A549 (cell line): ENCODE results near the gene GAGE12H. TPM values are rescaled to one million over a fixed set of nuclear protein-coding genes. Genes with fewer than 3 reads are reported as not detected.
A peak's percentile ranks its signal among the peaks of the same experiment; 100 is the strongest.
"Not testable (repeated sequence)": the region's sequence is repeated elsewhere in the genome, so short reads cannot be mapped to it uniquely, and the experiment has no call there.

Source experiments
- ATAC-seq, 2 experiments: fragments of 200-7000 bp in 1 of 2; fragments of >200 bp in 1 of 2; cut with Nextera tagmentation in 1 of 2; cut with Tn5 transposase in 1 of 2; 3 replicates each; pipeline versions ENCODE4 v1.8.0 to v1.9.1; 2018 to 2020; ENCODE audit warnings: mild to moderate bottlenecking in 1 of 2, moderate library complexity in 1 of 2
- CTCF ChIA-PET: fragments of 300-600 bp; sonication (Branson Sonifier 250); formaldehyde crosslinking; extraction: SDS; loops from one replicate; lab custom pipeline; 2021; ENCODE audit warnings: antibody characterized with exemption, inconsistent platforms; lab: Yijun Ruan, JAX
- POLR2A ChIA-PET: fragments of 350-600 bp; formaldehyde crosslinking; extraction: SDS; loops from one replicate; lab custom pipeline; 2021; ENCODE audit warnings: antibody characterized with exemption, inconsistent platforms; lab: Yijun Ruan, JAX
- DNase-seq, 2 experiments: peaks; one replicate each; pipeline versions ENCODE4 v3.0.0 to v3.0.0-alpha.2; 2011 to 2016; ENCODE audit warnings: low read depth in 1 of 2, low spot score in 1 of 2
- FAIRE-seq: peaks from 2 replicates; lab custom pipeline; 2011; peaks lifted over from hg19 to GRCh38; lab: Jason Lieb, UNC
- H3K27ac ChIP-seq, 2 experiments: fragments of >200 bp; sonication (Bioruptor Twin); formaldehyde crosslinking; 3 replicates each; pipeline ENCODE4 v1.5.1; 2016 to 2017
- H3K4me1 ChIP-seq: fragments of >200 bp; sonication (Bioruptor Twin); formaldehyde crosslinking; 3 replicates; pipeline ENCODE4 v1.6.1; 2016
- H3K4me2 ChIP-seq: fragments of >200 bp; sonication (Bioruptor Twin); formaldehyde crosslinking; 3 replicates; pipeline ENCODE4 v1.6.1; 2016
- H3K4me3 ChIP-seq: fragments of >200 bp; sonication (Bioruptor Twin); formaldehyde crosslinking; 3 replicates; pipeline ENCODE4 v1.5.1; 2016
- H3K9me3 ChIP-seq: fragments of >200 bp; sonication (Bioruptor Twin); formaldehyde crosslinking; 3 replicates; pipeline ENCODE4 v1.6.1; 2016
- WGBS: methylation state at CpG from one replicate; pipeline ENCODE4 v1.1.6; 2017; ENCODE audit errors: missing lambda C conversion rate; 5-methylcytosine and 5-hydroxymethylcytosine counted together
- polyA minus RNA-seq: library from RNA; depleted of rRNA, polyadenylated mRNA; stranded (reverse); fragments of >200 nt; gene quantifications from 2 replicates; pipeline ENCODE4 v1.2.3, GENCODE V29; 2011; rRNA and poly(A)+ RNA removed
- polyA plus RNA-seq, 4 experiments: library from polyadenylated mRNA; depleted of rRNA in 3 of 4; stranded (reverse); fragments of >200 nt; fragmentation: RNase III in 1 of 4; extraction: RNeasy Plus Mini Kit Qiagen cat#74134 plus additional on column Dnase treatment in 1 of 4; gene quantifications; 2 replicates in 3 of 4; 3 replicates in 1 of 4; pipeline ENCODE4 v1.2.3, GENCODE V29; 2011 to 2017

The GAGE12H gene
- polyA plus RNA-seq (2011; rRNA removed) (not detected in 2 replicates), polyA plus RNA-seq (2017; fragmentation: RNase III; extraction: RNeasy Plus Mini Kit Qiagen cat#74134 plus additional on column Dnase treatment) (not detected in 3 replicates), polyA minus RNA-seq (not detected in 2 replicates)
- not detected in 2 replicates for polyA plus RNA-seq (2012; cell fraction: cytosol; rRNA removed)
- not detected in 2 replicates for polyA plus RNA-seq (2012; cell fraction: nucleus; rRNA removed)

GRCh38 chrX:49579649-49580048 is at the start of gene GAGE12H:
TSS of gene GAGE12H (plus strand) at chrX:49579949. CDS start at chrX:49581104, 1,155 bp downstream.
- H3K4me2 ChIP-seq, H3K27ac ChIP-seq, H3K4me3 ChIP-seq, FAIRE-seq, ATAC-seq, POLR2A ChIA-PET, DNase-seq, H3K4me1 ChIP-seq, CTCF ChIA-PET, H3K9me3 ChIP-seq: not testable (repeated sequence)
- no CpG with 5 or more reads among the region's 16 CpGs for WGBS

- DNase-seq, CTCF ChIA-PET, ATAC-seq, H3K27ac ChIP-seq, POLR2A ChIA-PET, H3K4me1 ChIP-seq, H3K4me3 ChIP-seq, FAIRE-seq, H3K9me3 ChIP-seq, H3K4me2 ChIP-seq: not testable (repeated sequence)
- WGBS, result no CpG with 5 or more reads among the region's 16 CpGs
Measured at GRCh38 chrX:49531877-49532276, 47.9 kb upstream of the GAGE12H start, which contains the start of gene GAGE12C. TSS of gene GAGE12C (plus strand) at chrX:49532177. CDS start at chrX:49533332, 1,155 bp downstream.

GRCh38 chrX:49541433-49541832 is 38.3 kb upstream of the GAGE12H start, which contains the start of gene GAGE12D:
TSS of gene GAGE12D (plus strand) at chrX:49541733. CDS start at chrX:49542888, 1,155 bp downstream.
- H3K4me3 ChIP-seq, H3K4me2 ChIP-seq, H3K27ac ChIP-seq, H3K4me1 ChIP-seq, DNase-seq, FAIRE-seq, CTCF ChIA-PET, H3K9me3 ChIP-seq, ATAC-seq, POLR2A ChIA-PET: not testable (repeated sequence)
- WGBS, result no CpG with 5 or more reads among the region's 16 CpGs

GRCh38 chrX:49550989-49551388 is 28.8 kb upstream of the GAGE12H start, which contains the start of gene GAGE12E:
TSS of gene GAGE12E (plus strand) at chrX:49551289. CDS start at chrX:49552444, 1,155 bp downstream.
- FAIRE-seq, H3K4me1 ChIP-seq, DNase-seq, H3K4me2 ChIP-seq, H3K4me3 ChIP-seq, H3K9me3 ChIP-seq, CTCF ChIA-PET, ATAC-seq, POLR2A ChIA-PET, H3K27ac ChIP-seq: not testable (repeated sequence)
- no CpG with 5 or more reads among the region's 16 CpGs for WGBS

GRCh38 chrX:49560542-49560941 is 19.2 kb upstream of the GAGE12H start, which contains the start of gene GAGE12F:
TSS of gene GAGE12F (plus strand) at chrX:49560842. CDS start at chrX:49561997, 1,155 bp downstream.
- H3K4me3 ChIP-seq, H3K9me3 ChIP-seq, H3K4me2 ChIP-seq, POLR2A ChIA-PET, H3K27ac ChIP-seq, ATAC-seq, H3K4me1 ChIP-seq, CTCF ChIA-PET, FAIRE-seq, DNase-seq: not testable (repeated sequence)
- WGBS, result no CpG with 5 or more reads among the region's 16 CpGs

- POLR2A ChIA-PET, ATAC-seq, H3K4me2 ChIP-seq, H3K27ac ChIP-seq, H3K4me1 ChIP-seq, DNase-seq, H3K9me3 ChIP-seq, FAIRE-seq, H3K4me3 ChIP-seq, CTCF ChIA-PET: not testable (repeated sequence)
- WGBS, result no CpG with 5 or more reads among the region's 11 CpGs
Measured at GRCh38 chrX:49568728-49569127, 11.0 kb upstream of the GAGE12H start.

- CTCF ChIA-PET, FAIRE-seq, H3K9me3 ChIP-seq, H3K4me3 ChIP-seq, H3K27ac ChIP-seq, H3K4me1 ChIP-seq, DNase-seq, POLR2A ChIA-PET, ATAC-seq, H3K4me2 ChIP-seq: not testable (repeated sequence)
- WGBS, result no CpG with 5 or more reads among the region's 13 CpGs
Measured at GRCh38 chrX:49569152-49569551, 10.6 kb upstream of the GAGE12H start.

- H3K4me1 ChIP-seq, FAIRE-seq, ATAC-seq, CTCF ChIA-PET, H3K9me3 ChIP-seq, DNase-seq, H3K4me2 ChIP-seq, H3K27ac ChIP-seq, POLR2A ChIA-PET, H3K4me3 ChIP-seq: not testable (repeated sequence)
- WGBS, result no CpG with 5 or more reads among the region's 16 CpGs
Measured at GRCh38 chrX:49570100-49570499, 9.6 kb upstream of the GAGE12H start, which contains the start of gene GAGE12G. TSS of gene GAGE12G (plus strand) at chrX:49570400. CDS start at chrX:49571555, 1,155 bp downstream.

- POLR2A ChIA-PET, ATAC-seq, H3K9me3 ChIP-seq, H3K4me1 ChIP-seq, H3K4me3 ChIP-seq, H3K27ac ChIP-seq, FAIRE-seq, DNase-seq, H3K4me2 ChIP-seq, CTCF ChIA-PET: not testable (repeated sequence)
- WGBS, result no CpG with 5 or more reads among the region's 16 CpGs
Measured at GRCh38 chrX:49589196-49589595, 9.4 kb downstream of the GAGE12H start, which contains the start of gene GAGE2A. TSS of gene GAGE2A (plus strand) at chrX:49589496. CDS start at chrX:49590651, 1,155 bp downstream.

- POLR2A ChIA-PET, H3K4me2 ChIP-seq, DNase-seq, H3K4me1 ChIP-seq, H3K27ac ChIP-seq, ATAC-seq, CTCF ChIA-PET, H3K4me3 ChIP-seq, H3K9me3 ChIP-seq: not testable (repeated sequence)
- WGBS, result 62% methylated on average over 31 of the region's 37 CpGs
- peak; percentile 65 for FAIRE-seq
Measured at GRCh38 chrX:49589769-49590478, 10.2 kb downstream of the GAGE12H start.

GRCh38 chrX:49590488-49590887 is 10.7 kb downstream of the GAGE12H start:
- POLR2A ChIA-PET, H3K9me3 ChIP-seq, FAIRE-seq, H3K4me1 ChIP-seq, H3K4me3 ChIP-seq, H3K4me2 ChIP-seq, CTCF ChIA-PET, DNase-seq, ATAC-seq, H3K27ac ChIP-seq: not testable (repeated sequence)
- 68% methylated on average over 14 of the region's 17 CpGs for WGBS
